Spinal cord (tissue), 10 donors: ENCODE data around the gene PHKG2. TPM values are rescaled to one million over a fixed set of nuclear protein-coding genes. Genes with fewer than 3 reads are reported as not detected.
"Not testable (repeated sequence)": the region's sequence is repeated elsewhere in the genome, so short reads cannot be mapped to it uniquely, and the experiment has no call there.

Experiments
- DNase-seq, 6 donors: peaks; one replicate each; pipeline versions ENCODE4 v3.0.0 to v3.0.0-alpha.2; 2013 to 2015; ENCODE audit warnings: low spot score in 6 of 6, low read depth in 4 of 6
- H3K27ac ChIP-seq: one replicate; pipeline ENCODE4 v1.5.1; 2013; ENCODE audit warnings: low read depth, low read length, control low read depth
- H3K27me3 ChIP-seq: one replicate; pipeline ENCODE4 v1.6.1; 2013; ENCODE audit warnings: low read length; ENCODE audit not compliant: control insufficient read depth, insufficient read depth
- H3K36me3 ChIP-seq: one replicate; pipeline ENCODE4 v1.6.1; 2013; ENCODE audit warnings: low read length; ENCODE audit not compliant: control insufficient read depth, insufficient read depth
- H3K4me1 ChIP-seq: one replicate; pipeline ENCODE4 v1.6.1; 2013; ENCODE audit warnings: low read length; ENCODE audit not compliant: control insufficient read depth, insufficient read depth
- H3K4me3 ChIP-seq: one replicate; pipeline ENCODE4 v1.5.1; 2013; ENCODE audit warnings: low read depth, low read length, control low read depth
- H3K9me3 ChIP-seq: one replicate; pipeline ENCODE4 v1.6.1; 2013; ENCODE audit warnings: low read length; ENCODE audit not compliant: control insufficient read depth, insufficient read depth
- WGBS: methylation state at CpG from one replicate; pipeline ENCODE4 v1.1.5; 2013; ENCODE audit warnings: missing lambda C conversion rate; ENCODE audit not compliant: insufficient coverage; 5-methylcytosine and 5-hydroxymethylcytosine counted together
- long read RNA-seq, 4 donors: transcript quantifications; one replicate each; lab custom pipeline, GENCODE V29; 2026
- polyA plus RNA-seq, 2 donors: library from polyadenylated mRNA; unstranded; fragments of 120-200 nt; gene quantifications; one replicate each; pipeline ENCODE4 v1.2.1, GENCODE V29; 2013; ENCODE audit not compliant: insufficient read length in 2 of 2
- total RNA-seq, 2 donors: library from RNA; depleted of rRNA in 1 of 2; stranded (reverse); fragments of 120-200 nt in 1 of 2; fragments of >200 nt in 1 of 2; gene quantifications; one replicate each; pipeline versions ENCODE4 v1.2.3 to v1.2.4, GENCODE V29; 2013 to 2014
- donor health status: healthy.

The PHKG2 gene
- total RNA-seq (10 to 100 TPM; 16.2 to 24.4 TPM), polyA plus RNA-seq (10 to 100 TPM; 41.2 to 53.9 TPM)
- long read RNA-seq, donor 1, full-length matches to known transcripts, result 3 of 3 reads
- long read RNA-seq, donor 1, partial matches to known transcripts, result 0 of 3 reads
- long read RNA-seq, donor 1, other reads (novel, unspliced or antisense), result 0 of 3 reads
- long read RNA-seq, donor 2, full-length matches to known transcripts, result 2 of 2 reads
- long read RNA-seq, donor 2, partial matches to known transcripts, result 0 of 2 reads
- long read RNA-seq, donor 2, other reads (novel, unspliced or antisense), result 0 of 2 reads
- long read RNA-seq, donor 3, full-length matches to known transcripts, result 4 of 4 reads
- long read RNA-seq, donor 3, partial matches to known transcripts, result 0 of 4 reads
- long read RNA-seq, donor 3, other reads (novel, unspliced or antisense), result 0 of 4 reads
- long read RNA-seq, donor 4, full-length matches to known transcripts, result 6 of 6 reads
- long read RNA-seq, donor 4, partial matches to known transcripts, result 0 of 6 reads
- long read RNA-seq, donor 4, other reads (novel, unspliced or antisense), result 0 of 6 reads

DNA sequence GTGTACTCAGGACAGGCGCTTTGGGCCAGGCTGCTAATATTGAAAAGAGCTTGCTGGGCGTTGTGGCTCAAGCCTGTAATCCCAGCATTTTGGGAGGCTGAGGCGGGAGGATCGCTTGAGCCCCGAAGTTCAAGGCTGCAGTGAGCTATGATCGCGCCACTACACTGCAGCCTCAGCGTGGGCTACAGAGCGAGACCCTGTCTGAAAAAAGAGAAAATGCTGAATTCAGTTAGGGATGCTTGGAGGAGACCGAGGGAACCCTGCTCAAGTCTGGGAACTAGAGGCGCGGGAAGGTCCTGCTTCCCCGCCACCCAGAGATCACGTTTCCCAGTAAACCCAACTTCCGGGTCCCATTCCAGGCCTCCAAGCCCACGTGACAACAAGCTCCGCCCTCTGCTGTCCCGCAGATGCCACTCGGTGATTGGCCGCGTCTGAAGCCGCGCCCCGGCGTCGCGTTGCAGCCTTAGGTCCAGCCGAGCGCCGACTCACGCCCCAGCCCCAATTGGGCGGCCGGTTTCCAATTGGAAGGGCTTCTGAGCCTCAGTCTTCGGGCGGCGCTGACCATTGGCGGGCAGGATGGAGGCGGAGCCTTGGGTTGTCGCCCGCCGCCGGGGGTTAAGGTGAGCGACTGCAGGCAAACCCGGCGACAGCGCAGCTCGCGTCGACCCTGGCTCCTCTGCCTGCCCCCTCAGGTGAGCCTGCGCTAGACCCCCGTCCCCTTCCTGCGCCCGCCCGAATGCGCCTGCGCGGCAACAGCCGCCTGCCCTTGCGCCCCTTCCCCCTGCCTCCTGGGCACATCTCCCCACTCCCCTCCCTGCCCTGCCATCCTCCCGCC is at the start of gene PHKG2:
Gene PHKG2, plus strand, starts transcription at position 627 of the 835 bp plus-strand sequence. CDS start 396 bp downstream, outside the sequence.
- Histone ChIP-seq H3K4me1 (peaks cover 12% of the 10 kb centered on the region), H3K9me3 (no peaks in the 10 kb centered on the region), H3K4me3 (peak within 1 kb of the TSS; percentile 68), H3K36me3 (peaks cover 26% of the 10 kb centered on the region), H3K27ac (peak within 1 kb of the TSS; percentile 64), H3K27me3 (no peaks in the 10 kb centered on the region)
- WGBS, result 3% methylated on average over 60 of the region's 60 CpGs
- DNase-seq, result peak; percentile 95 to 99 (median 96)

- Histone ChIP-seq H3K27ac (peak within 1 kb of the TSS; percentile 100), H3K9me3 (no peaks in the 10 kb centered on the region), H3K4me1 (peaks cover 11% of the 10 kb centered on the region), H3K4me3 (peak within 1 kb of the TSS; percentile 99), H3K27me3 (no peaks in the 10 kb centered on the region), H3K36me3 (peaks cover 36% of the 10 kb centered on the region)
- peak; percentile 55 to 94 (median 70) for DNase-seq
- WGBS, result under 1% methylated on average over 55 of the region's 57 CpGs
Observed at GRCh38 chr16:30698816-30699614, 49.2 kb upstream of the PHKG2 start, which contains the start of gene SRCAP. SRCAP (plus strand) TSS chr16:30699171; CDS start chr16:30700825, 1,654 bp downstream.

- H3K4me3 ChIP-seq, result peak overlapping the region; percentile 99
- WGBS, result 70% methylated on average over 6 of the region's 8 CpGs
Observed at GRCh38 chr16:30699615-30700099, 48.6 kb upstream of the PHKG2 start.

GRCh38 chr16:30700491-30700890 is 47.7 kb upstream of the PHKG2 start:
- Histone ChIP-seq H3K27me3 (no peaks in the 10 kb centered on the region), H3K27ac (no peak overlapping the region), H3K4me1 (peaks cover 11% of the 10 kb centered on the region), H3K36me3 (peaks cover 51% of the 10 kb centered on the region), H3K9me3 (no peaks in the 10 kb centered on the region), H3K4me3 (no peak overlapping the region)
- no peak for DNase-seq
- 36% methylated on average over 7 of the region's 9 CpGs for WGBS

More at GRCh38 chr16:30699615-30700099, 48.6 kb upstream of the PHKG2 start:
- Histone ChIP-seq H3K27me3 (no peaks in the 10 kb centered on the region), H3K36me3 (peaks cover 43% of the 10 kb centered on the region), H3K4me1 (peaks cover 11% of the 10 kb centered on the region), H3K27ac (peak overlapping the region; percentile 100), H3K9me3 (no peaks in the 10 kb centered on the region)
- DNase-seq, result no peak

- Histone ChIP-seq H3K27ac (no peak overlapping the region), H3K36me3 (peaks cover 56% of the 10 kb centered on the region), H3K9me3 (no peaks in the 10 kb centered on the region), H3K4me3 (no peak overlapping the region), H3K27me3 (no peaks in the 10 kb centered on the region), H3K4me1 (peaks cover 11% of the 10 kb centered on the region)
- WGBS, result no CpG with 5 or more reads among the region's 5 CpGs
- no peak for DNase-seq
Observed at GRCh38 chr16:30700971-30701370, 47.3 kb upstream of the PHKG2 start.

DNA sequence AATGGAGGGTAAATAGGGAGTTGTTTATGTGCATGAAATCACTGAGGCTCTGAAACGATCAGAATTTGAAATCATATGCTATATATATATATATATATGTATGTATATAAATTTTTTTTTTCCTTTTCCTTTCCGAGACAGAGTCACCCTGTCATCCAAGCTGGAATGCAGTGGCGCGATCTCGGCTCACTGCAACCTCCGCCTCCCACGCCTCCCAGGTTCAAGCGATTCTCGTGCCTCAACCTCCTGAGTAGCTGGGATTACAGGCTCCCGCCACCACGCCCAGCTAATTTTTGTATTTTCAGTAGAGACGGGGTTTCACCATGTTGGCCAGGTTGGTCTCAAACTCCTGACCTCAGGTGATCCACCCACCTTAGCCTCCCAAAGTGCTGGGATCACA is 45.2 kb upstream of the PHKG2 start:
- H3K27ac ChIP-seq, DNase-seq: not testable (repeated sequence)
- H3K36me3 ChIP-seq, result peaks cover 71% of the 10 kb centered on the region

DNA sequence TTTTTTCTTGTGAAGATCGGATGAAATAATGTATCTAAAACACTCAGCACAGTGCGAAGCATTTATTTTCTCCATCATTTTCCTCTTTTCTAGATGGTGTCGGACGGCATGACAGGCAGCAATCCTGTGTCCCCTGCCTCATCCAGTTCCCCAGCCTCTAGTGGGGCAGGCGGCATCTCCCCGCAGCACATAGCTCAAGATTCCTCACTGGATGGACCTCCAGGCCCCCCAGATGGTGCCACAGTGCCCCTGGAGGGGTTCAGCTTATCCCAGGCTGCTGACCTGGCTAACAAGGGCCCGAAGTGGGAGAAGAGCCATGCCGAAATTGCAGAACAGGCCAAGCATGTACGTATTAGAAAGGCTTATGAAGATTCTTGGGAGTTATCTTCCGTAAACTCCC is 44.3 kb upstream of the PHKG2 start:
- Histone ChIP-seq H3K4me3 (no peak overlapping the region), H3K27ac (no peak overlapping the region), H3K27me3 (no peaks in the 10 kb centered on the region), H3K9me3 (no peaks in the 10 kb centered on the region), H3K36me3 (peaks cover 80% of the 10 kb centered on the region), H3K4me1 (peaks cover 11% of the 10 kb centered on the region)
- WGBS, result 97% methylated on average over 9 of the region's 10 CpGs
- no peak for DNase-seq

More for the DNA sequence above, 45.2 kb upstream of the PHKG2 start:
- H3K9me3 ChIP-seq, H3K27me3 ChIP-seq, H3K4me3 ChIP-seq: not testable (repeated sequence)
- H3K4me1 ChIP-seq, result peaks cover 11% of the 10 kb centered on the region
- 96% methylated on average over 10 of the region's 12 CpGs for WGBS

DNA sequence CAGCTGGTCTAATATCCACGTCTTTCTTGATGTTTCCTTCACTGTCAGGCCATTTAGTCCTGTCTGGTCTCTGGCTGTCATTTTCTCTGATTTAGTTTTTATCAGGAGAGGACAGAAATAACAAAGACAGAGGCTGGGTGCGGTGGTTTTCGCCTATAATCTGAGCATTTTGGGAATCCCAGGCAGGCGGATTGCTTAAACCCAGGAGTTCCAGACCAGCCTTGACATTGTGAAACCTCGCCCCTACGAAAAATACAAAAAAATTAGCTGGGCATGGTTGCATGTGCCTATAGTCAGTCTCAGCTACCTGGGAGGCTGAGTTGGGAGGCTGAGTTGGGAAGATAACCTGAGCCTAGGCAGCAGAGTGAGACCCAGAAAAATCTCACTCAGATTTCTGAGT is 42.2 kb upstream of the PHKG2 start:
- WGBS, result 95% methylated on average over 6 of the region's 6 CpGs
- H3K4me1 ChIP-seq, result no peaks in the 10 kb centered on the region
- H3K27me3 ChIP-seq, result no peaks in the 10 kb centered on the region
- no peaks in the 10 kb centered on the region for H3K9me3 ChIP-seq
- H3K4me3 ChIP-seq, result no peak overlapping the region
- no peak overlapping the region for H3K27ac ChIP-seq
- DNase-seq, result no peak
- H3K36me3 ChIP-seq, result peaks cover 93% of the 10 kb centered on the region

DNA sequence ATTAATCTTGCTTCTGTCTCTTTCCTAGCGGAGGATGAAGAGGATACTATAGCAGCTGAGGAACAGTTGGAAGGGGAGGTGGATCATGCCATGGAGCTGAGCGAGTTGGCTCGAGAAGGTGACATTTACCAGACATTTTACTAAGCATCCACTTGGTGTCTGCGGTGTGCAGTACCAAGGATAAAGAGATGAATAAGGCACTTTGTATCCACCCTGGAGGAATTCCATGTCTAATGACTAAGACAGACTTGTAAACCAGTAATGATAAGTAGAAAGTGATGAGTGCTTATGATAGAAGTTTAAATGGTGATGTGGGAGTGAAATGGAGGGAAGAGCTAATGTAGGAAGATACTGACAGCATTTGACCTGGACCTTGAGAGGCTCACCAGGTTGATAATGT is 37.3 kb upstream of the PHKG2 start:
- WGBS, result 90% methylated on average over 2 of the region's 4 CpGs
- Histone ChIP-seq H3K4me3 (no peak overlapping the region), H3K27ac (no peak overlapping the region), H3K9me3 (no peaks in the 10 kb centered on the region), H3K27me3 (no peaks in the 10 kb centered on the region), H3K36me3 (peaks cover 90% of the 10 kb centered on the region), H3K4me1 (no peaks in the 10 kb centered on the region)
- DNase-seq, result no peak
